Endothelial cell (in vitro differentiated cells): Measurements from ENCODE around the gene GGTLC1. TPM values are rescaled to one million over a fixed set of nuclear protein-coding genes. Genes with fewer than 3 reads are reported as not detected.

Source experiments
- DNase-seq: peaks from one replicate; pipeline ENCODE4 v3.0.0; 2021; ENCODE audit warnings: low spot score
- H3K27ac Mint-ChIP-seq: one replicate; pipeline ENCODE4 v1.8.0; 2021; ENCODE audit warnings: mixed read lengths, inconsistent platforms; ENCODE audit not compliant: unreplicated experiment
- H3K27me3 Mint-ChIP-seq: one replicate; pipeline ENCODE4 v1.8.0; 2021; ENCODE audit warnings: mild to moderate bottlenecking, moderate library complexity, mixed read lengths, inconsistent platforms; ENCODE audit not compliant: unreplicated experiment
- H3K36me3 Mint-ChIP-seq: one replicate; pipeline ENCODE4 v1.8.0; 2021; ENCODE audit warnings: mild to moderate bottlenecking, low read depth, mixed read lengths, inconsistent platforms; ENCODE audit not compliant: unreplicated experiment
- H3K4me1 Mint-ChIP-seq: one replicate; pipeline ENCODE4 v1.8.0; 2021; ENCODE audit warnings: mild to moderate bottlenecking, mixed read lengths, inconsistent platforms; ENCODE audit not compliant: unreplicated experiment
- H3K4me3 Mint-ChIP-seq: one replicate; pipeline ENCODE4 v1.8.0; 2021; ENCODE audit warnings: mild to moderate bottlenecking, mixed read lengths, inconsistent platforms; ENCODE audit not compliant: unreplicated experiment
- H3K9me3 Mint-ChIP-seq: one replicate; pipeline ENCODE4 v1.8.0; 2021; ENCODE audit warnings: mixed read lengths, inconsistent platforms; ENCODE audit not compliant: unreplicated experiment
- long read RNA-seq: library from polyadenylated mRNA; unstranded; transcript quantifications from one replicate; pipeline ENCODE4 v2.0.0, GENCODE V29; 2020; ENCODE audit not compliant: unreplicated experiment
- total RNA-seq: library from RNA; stranded (reverse); fragmentation: NEBNext Ultra II Directional; extraction: Animal tissue kit (Norgen Biotek cat#: 25700); gene quantifications from one replicate; pipeline ENCODE4 v1.2.1, GENCODE V29; 2021; ENCODE audit not compliant: unreplicated experiment
- TF ChIP-seq, protein P1 (sequence below): fragments of 200-600 bp; sonication (generic); IDR thresholded peaks from one replicate; pipeline ENCODE4 v1.5.0; 2021; ENCODE audit warnings: antibody characterized with exemption; ENCODE audit not compliant: unreplicated experiment

The GGTLC1 gene
- not detected for total RNA-seq
- long read RNA-seq: 0 reads

DNA sequence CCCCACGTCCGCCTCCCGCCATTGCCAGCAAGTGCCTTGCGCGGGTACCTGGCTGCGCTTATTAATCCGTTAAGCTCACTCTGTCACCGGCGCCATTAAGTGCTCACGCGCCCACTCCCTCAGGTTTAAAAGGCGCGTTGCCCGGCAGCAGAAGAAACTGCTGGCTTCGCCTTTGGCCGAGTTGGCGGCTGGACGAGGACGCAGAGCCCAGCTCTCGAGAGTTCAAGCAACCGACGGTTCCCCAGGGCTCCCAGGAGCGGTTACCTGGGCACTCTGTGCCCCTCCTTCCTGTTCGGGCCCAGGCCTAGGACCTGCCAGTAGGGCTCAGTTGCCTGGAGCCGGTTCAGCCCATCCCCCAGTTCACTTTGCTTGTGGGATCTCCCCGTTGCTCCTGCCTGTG lies at the start of gene GGTLC1:
TSS of gene GGTLC1 (minus strand) at position 219 of the 400 bp plus-strand sequence. CDS start 2,168 bp downstream, outside the sequence.
- DNase-seq: no peak
- no peaks in the 10 kb centered on the region for H3K27me3 Mint-ChIP-seq
- no peak within 1 kb of the TSS for H3K27ac Mint-ChIP-seq

DNA sequence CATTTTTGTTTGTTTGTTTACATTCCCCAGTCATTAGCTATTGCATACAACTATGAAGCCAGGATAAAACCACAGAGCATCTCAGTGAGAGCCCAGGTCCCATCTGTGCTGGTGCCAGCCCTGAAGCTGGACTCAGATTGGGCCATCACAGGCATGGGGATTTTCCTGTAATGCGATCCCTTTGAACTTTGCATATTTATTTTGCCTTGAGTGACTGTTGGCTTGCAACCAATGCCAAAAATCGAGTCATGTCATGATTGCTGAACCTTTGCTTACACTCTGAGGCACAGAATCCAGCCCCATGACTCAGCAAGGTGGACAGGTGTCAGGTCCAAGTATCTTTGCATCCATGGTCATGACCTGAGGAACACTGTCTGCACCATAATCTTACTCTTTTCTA lies 46.2 kb upstream of the GGTLC1 start:
- H3K27ac Mint-ChIP-seq: no peak overlapping the region
- H3K36me3 Mint-ChIP-seq: no peaks in the 10 kb centered on the region
- no peak overlapping the region for H3K4me3 Mint-ChIP-seq
- DNase-seq: no peak
- H3K9me3 Mint-ChIP-seq: no peaks in the 10 kb centered on the region
- TF ChIP-seq, protein P1, sequence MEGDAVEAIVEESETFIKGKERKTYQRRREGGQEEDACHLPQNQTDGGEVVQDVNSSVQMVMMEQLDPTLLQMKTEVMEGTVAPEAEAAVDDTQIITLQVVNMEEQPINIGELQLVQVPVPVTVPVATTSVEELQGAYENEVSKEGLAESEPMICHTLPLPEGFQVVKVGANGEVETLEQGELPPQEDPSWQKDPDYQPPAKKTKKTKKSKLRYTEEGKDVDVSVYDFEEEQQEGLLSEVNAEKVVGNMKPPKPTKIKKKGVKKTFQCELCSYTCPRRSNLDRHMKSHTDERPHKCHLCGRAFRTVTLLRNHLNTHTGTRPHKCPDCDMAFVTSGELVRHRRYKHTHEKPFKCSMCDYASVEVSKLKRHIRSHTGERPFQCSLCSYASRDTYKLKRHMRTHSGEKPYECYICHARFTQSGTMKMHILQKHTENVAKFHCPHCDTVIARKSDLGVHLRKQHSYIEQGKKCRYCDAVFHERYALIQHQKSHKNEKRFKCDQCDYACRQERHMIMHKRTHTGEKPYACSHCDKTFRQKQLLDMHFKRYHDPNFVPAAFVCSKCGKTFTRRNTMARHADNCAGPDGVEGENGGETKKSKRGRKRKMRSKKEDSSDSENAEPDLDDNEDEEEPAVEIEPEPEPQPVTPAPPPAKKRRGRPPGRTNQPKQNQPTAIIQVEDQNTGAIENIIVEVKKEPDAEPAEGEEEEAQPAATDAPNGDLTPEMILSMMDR: no peak
- peaks cover 1% of the 10 kb centered on the region for H3K27me3 Mint-ChIP-seq
- H3K4me1 Mint-ChIP-seq: peaks cover 9% of the 10 kb centered on the region

More for the DNA sequence above, at the start of gene GGTLC1:
- H3K9me3 Mint-ChIP-seq: no peaks in the 10 kb centered on the region
- H3K36me3 Mint-ChIP-seq: no peaks in the 10 kb centered on the region
- TF ChIP-seq, protein P1: no peak
- no peaks in the 10 kb centered on the region for H3K4me1 Mint-ChIP-seq
- no peak within 1 kb of the TSS for H3K4me3 Mint-ChIP-seq

DNA sequence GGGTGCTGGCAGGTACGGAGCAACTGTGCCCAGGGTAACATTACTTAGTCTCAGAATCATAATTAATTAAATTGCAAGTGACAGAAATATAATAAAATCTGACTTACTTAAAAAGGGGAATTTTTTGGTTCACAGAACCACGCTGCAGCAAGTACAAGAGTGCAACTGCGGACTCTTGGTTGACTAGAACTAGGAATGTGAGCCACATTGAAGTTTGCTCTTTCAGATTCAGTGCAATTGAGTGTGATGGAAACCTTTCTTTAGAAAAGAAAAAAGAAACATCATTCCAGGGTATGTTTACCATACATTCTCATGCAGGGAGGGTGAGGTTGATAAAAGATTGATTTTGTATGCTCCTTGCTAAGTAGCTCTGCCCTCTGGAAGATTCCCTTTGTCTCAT lies 45.0 kb upstream of the GGTLC1 start:
- DNase-seq: no peak
- Mint-ChIP-seq H3K36me3 (no peaks in the 10 kb centered on the region), H3K9me3 (no peaks in the 10 kb centered on the region), H3K4me1 (peaks cover 9% of the 10 kb centered on the region), H3K4me3 (no peak overlapping the region), H3K27ac (no peak overlapping the region), H3K27me3 (peaks cover 1% of the 10 kb centered on the region)
- TF ChIP-seq, protein P1: no peak

DNA sequence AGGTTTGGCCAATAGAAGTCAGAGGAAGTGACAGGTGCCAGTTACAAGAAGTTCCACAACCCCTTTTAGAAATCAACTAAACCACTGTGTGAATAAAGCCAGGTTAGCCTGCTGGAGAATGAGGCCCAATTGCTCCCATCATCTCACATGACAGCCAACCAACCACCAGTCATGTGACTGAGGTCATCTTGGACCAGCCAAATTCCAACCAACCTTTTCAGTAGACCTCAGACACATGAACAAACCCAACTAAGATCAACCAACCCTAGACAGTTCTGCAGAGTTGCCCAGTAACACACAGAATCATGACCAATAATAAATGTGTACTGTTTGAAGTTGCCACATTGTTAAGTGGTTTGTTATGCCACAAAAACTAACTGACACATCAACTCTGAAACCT lies 44.6 kb upstream of the GGTLC1 start:
- Mint-ChIP-seq H3K4me3 (no peak overlapping the region), H3K36me3 (no peaks in the 10 kb centered on the region), H3K27me3 (peaks cover 1% of the 10 kb centered on the region), H3K9me3 (no peaks in the 10 kb centered on the region), H3K27ac (no peak overlapping the region), H3K4me1 (peaks cover 9% of the 10 kb centered on the region)
- DNase-seq: no peak
- TF ChIP-seq, protein P1: no peak

DNA sequence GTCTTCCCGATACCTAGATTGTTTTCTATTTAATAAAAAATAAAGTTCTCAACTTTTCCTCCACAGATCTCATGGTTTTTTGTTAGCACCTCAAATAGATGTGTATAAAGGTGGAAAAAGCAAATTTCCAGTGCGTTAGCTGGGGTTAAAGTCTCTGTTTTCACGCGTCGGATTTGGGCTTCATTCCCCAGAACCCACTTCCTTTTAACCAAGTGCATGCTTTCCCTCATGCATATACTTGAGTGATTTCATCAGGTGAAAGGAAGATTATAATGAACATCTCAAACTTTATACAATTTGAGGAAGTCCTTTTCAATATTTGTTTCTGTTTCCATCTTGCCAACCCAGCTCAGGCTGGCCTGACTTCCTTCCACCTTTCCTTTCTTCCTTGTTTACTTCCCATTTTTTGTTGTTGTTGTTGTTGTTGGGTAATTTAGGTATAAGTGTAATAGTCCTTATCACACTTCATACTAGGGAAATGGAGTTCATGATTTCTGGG lies 43.9 kb upstream of the GGTLC1 start:
- H3K36me3 Mint-ChIP-seq: no peaks in the 10 kb centered on the region
- H3K9me3 Mint-ChIP-seq: no peaks in the 10 kb centered on the region
- no peak overlapping the region for H3K4me3 Mint-ChIP-seq
- no peak for DNase-seq
- TF ChIP-seq, protein P1: no peak
- H3K27ac Mint-ChIP-seq: no peak overlapping the region
- peaks cover 1% of the 10 kb centered on the region for H3K27me3 Mint-ChIP-seq
- H3K4me1 Mint-ChIP-seq: peaks cover 9% of the 10 kb centered on the region
